NAMALWA (cell line): ENCODE data around the gene ADAMTS18.
"Not testable (repeated sequence)": the region's sequence is repeated elsewhere in the genome, so short reads cannot be mapped to it uniquely, and the experiment has no call there.

Experiments
- DNase-seq: peaks from one replicate; pipeline ENCODE4 v3.0.0-alpha.2; 2015; ENCODE audit warnings: low spot score

ADAMTS18 gene, protein sequence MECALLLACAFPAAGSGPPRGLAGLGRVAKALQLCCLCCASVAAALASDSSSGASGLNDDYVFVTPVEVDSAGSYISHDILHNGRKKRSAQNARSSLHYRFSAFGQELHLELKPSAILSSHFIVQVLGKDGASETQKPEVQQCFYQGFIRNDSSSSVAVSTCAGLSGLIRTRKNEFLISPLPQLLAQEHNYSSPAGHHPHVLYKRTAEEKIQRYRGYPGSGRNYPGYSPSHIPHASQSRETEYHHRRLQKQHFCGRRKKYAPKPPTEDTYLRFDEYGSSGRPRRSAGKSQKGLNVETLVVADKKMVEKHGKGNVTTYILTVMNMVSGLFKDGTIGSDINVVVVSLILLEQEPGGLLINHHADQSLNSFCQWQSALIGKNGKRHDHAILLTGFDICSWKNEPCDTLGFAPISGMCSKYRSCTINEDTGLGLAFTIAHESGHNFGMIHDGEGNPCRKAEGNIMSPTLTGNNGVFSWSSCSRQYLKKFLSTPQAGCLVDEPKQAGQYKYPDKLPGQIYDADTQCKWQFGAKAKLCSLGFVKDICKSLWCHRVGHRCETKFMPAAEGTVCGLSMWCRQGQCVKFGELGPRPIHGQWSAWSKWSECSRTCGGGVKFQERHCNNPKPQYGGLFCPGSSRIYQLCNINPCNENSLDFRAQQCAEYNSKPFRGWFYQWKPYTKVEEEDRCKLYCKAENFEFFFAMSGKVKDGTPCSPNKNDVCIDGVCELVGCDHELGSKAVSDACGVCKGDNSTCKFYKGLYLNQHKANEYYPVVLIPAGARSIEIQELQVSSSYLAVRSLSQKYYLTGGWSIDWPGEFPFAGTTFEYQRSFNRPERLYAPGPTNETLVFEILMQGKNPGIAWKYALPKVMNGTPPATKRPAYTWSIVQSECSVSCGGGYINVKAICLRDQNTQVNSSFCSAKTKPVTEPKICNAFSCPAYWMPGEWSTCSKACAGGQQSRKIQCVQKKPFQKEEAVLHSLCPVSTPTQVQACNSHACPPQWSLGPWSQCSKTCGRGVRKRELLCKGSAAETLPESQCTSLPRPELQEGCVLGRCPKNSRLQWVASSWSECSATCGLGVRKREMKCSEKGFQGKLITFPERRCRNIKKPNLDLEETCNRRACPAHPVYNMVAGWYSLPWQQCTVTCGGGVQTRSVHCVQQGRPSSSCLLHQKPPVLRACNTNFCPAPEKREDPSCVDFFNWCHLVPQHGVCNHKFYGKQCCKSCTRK (N-terminal part only)

DNA sequence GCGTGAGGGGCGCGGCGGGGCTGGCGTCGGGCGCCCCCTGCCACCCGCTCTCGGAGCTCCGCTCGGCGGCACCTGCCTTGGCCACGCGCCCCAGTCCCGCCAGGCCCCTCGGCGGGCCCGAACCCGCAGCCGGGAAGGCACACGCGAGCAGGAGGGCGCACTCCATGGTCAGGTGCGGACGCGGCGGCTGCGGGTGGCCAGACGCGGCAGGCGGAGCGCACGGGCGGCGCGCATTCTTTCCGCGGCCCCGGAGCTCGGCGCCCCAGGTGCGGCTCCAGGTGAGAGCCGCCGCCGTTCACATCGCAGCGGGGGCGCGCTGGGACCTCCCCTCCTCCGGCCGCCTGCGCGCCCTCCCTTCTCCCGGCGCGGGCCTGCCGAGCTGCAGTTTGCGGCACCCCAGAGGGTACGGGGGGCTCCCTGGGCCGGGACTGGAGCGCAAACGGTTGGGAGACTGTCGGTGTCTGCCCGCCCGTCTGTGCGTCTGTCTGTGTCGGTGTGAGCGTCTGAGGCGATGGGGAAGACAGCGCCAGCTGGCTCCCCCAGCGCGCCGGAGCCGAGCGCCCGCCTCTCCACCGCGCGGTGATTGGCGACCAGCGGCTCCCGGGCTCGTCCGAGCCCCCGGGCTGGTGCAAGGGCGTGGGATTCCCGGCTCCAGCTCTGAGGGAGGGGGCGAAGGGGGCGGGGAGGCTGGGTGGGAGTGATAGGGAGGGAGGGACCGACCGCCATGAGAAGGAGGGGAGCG, at the start of gene ADAMTS18:
Gene ADAMTS18 (minus strand): TSS at position 505 of the 742 bp plus-strand sequence. CDS start 339 bp downstream, at position 166.
- DNase-seq, result no peak

DNA sequence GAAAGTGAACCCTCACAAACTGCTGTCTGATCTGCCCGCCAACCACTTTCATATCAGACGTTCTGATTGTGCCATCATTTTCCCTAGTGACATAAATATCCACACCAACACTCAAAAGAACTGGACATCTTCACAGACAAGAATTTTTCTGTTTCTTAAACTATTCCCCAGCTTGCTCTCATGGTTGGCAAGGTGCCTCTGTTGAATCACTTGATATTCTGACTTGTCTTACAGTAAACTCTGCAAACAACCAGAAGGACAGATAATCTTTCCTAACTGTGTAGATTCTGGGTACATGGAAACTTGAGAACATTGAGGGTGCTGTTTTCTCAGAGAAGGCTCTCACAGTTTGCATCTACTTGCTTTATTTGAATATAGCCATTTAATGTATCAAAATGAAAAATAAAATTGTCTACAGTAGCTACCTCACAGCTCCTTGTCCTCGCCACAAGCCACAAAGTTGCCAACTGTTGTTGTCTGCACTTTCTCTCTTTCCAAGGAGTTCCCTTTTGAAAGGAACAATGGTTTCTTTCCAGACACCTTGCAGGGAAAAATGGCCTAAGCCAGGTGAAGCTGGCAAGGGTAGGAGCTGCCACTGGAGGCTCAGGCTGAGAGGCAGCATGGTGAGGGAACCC, 46.0 kb upstream of the ADAMTS18 start:
- no peak for DNase-seq

DNA sequence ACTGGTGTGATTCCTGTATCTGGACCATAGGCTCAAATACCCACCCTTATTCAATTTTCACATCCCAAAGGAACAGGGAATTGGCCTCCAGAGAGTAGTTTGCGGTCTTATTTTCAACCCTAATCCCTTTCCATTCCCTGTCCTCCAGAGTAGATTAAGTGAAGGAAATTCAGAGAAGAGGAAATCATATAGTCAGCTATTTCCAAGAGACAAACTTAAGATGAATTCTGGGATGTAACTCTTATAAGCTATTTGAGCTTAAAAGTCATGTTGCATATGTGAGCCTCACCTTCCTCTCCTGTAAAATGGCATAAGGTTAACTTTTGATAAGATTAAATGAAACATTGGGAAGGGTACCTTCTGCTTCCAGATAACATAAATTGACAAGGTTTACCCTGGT, 37.4 kb upstream of the ADAMTS18 start:
- no peak for DNase-seq

DNA sequence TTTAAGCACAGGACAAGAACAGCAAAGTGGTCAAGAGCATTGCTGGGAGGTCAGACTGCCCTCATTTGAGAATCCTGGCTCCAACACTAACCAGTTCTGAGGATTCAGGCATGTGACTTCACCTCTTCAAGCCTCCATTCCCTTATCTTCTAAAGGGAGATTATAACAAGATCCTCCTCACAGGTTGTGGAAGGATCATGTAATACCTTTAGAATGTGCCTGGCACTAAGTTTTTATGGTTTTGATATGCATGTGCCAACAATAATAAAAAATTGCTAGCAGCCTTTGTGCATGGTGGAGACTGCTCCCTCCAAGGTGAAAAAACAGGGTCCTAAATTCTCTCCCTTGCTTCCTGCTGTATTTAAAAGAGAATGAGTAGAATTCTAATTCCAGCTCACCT, 36.0 kb upstream of the ADAMTS18 start:
- no peak for DNase-seq

DNA sequence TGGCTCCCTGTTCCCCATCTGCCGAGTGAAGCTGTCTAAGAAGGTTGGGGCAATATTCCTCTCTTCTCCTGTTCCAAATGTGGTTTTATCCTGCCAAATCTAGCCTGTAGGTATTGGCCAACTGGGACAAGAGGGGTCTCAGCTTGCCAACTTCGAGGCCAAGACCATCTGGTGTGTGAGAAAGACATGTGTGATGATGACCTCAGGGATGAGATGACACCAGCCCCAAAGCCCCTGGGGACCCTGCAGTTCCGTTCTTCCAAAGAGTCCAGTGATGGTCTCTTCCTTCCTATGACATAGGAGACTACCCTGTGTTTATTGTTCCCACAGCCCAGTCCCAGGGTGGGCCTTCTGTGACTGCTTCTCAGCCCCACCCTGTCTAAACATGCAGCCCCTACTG, 34.8 kb upstream of the ADAMTS18 start:
- no peak for DNase-seq

DNA sequence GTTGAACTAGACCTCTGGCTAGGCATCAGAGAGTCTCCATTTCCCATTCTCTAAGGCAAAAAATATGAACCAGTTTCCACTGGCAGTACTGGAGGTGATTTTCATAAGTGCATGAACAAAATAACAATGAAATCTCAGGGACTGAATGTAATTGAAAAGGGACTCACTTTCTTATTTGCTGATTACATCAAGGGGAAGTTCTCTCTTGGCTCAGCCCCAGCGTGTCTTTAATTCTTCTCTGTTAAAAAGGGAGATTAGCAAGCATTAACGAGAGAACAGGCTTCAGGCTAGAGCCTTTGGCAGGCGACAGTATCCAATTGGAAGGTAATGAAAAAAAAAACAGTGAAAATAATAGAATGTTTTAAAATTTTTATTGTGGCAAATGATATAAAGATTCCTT, 34.0 kb upstream of the ADAMTS18 start:
- no peak for DNase-seq

DNA sequence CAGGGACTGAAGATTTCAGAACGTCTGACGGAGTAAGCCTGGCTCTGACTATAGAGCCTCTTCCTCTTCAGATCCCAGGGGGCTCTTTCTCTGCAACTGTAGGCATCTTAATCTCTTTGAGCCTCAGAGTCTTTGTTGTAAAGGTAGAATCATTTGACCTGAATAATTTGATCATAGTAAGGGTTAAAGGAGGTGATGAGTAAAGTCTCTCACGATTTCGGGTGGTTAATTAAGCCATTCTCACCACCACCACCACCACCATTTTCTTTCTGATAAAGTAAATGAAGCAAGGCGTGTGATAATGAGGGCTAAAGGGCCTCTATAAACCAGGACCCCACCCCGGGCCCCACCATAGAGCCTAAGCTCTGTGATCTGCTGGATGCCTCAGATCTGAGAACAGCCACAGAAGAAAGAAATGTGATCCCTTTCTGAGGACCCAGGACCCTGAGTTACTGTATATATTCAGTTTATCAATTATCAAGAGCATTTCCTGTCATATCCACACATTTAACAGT, 33.0 kb upstream of the ADAMTS18 start:
- no peak for DNase-seq

DNA sequence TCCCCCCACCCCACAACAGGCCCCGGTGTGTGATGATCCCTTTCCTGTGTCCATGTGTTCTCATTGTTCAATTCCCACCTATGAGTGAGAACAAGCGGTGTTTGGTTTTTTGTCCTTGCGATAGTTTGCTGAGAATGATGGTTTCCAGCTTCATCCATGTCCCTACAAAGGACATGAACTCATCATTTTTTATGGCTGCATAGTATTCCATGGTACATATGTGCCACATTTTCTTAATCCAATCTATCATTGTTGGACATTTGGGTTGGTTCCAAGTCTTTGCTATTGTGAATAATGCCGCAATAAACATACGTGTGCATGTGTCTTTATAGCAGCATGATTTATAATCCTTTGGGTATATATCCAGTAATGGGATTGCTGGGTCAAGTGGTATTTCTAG, 28.8 kb upstream of the ADAMTS18 start:
- DNase-seq, result not testable (repeated sequence)

DNA sequence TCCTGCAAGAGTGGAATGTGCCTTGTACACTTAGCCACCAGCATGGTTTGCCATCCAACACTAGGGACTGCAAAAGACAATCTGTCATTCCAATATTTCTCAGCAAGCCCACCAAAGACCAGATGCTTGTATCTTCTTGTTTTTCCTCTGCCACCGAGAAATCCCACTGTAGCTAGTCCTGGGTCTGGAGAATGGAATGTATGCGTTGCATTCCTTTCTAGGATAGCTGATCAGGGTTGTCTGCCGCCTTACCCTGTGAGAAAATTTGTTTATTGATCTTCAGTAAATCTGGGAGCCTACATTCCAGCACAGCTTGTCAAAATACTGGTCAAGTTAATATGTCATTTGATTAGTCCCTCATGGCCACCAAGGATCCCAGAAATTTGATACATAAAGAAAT, 28.1 kb upstream of the ADAMTS18 start:
- DNase-seq, result no peak

DNA sequence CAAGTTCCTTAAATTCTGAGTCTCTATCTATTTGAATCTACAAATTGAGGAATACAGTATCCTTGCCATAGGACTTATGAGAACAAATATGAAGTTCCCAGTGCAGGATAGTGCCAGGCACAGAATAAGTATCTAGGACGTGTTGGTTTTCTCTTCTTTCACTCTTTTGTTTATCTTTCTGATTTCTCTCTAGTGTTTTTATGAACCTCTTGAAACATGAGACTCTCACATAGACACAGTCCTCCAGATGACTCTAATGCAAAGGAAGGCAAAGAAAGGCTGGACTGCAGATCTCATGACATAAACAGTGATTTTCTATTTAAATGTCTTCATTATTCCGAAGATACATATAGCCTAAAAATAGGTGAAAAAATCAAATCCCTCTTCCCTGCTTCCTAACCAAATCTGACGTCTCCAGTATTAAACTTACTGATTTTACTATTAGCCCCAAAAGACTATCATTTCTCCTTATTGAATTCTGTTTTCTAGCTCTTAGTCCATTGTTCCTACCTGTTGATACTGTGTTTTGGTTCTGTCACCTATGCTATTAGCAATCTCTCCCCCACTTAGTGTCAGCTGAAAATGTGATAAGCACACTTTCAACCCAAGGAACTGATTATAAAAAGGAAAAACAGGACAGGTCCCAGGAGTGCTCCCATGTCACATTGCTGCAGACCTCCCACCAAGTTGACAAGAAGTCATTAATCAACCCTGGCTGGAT, 24.9 kb upstream of the ADAMTS18 start:
- no peak for DNase-seq

DNA sequence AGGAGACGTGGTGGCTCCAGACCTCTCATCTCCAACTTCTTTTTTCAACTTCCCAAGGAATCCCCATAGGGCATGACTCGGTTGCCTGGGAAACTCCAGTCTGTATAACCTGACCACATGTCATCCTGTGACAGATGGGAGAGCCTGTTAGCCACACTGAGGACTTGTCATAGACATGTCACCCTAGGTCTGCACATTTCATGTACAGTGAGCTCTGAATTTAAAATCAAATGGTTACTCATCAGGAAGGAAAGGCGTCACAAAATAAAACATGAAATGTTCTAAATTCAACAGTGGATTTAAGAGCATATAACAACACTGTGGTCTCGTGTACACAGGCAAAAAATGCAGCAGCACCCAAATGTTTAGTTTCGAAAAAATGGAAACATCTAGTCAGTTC, 22.2 kb upstream of the ADAMTS18 start:
- DNase-seq, result no peak

DNA sequence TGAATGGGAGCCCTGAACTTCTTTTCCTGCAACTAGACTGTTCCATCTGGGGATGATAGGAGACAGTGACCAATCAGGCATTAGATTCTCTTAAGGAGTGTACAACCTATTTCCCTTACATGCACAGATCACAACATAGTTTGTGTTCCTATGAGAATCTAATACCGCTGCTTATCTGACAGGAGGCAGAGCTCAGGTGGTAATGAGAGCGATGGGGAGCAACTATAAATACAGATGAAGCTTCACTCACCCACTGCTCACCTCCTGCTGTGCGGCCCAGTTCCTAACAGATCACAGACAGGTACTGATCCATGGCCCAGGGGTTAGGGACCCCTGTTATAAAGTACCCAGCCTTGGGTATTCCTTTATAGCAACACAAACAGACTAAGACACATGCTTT, 17.4 kb upstream of the ADAMTS18 start:
- DNase-seq, result no peak

DNA sequence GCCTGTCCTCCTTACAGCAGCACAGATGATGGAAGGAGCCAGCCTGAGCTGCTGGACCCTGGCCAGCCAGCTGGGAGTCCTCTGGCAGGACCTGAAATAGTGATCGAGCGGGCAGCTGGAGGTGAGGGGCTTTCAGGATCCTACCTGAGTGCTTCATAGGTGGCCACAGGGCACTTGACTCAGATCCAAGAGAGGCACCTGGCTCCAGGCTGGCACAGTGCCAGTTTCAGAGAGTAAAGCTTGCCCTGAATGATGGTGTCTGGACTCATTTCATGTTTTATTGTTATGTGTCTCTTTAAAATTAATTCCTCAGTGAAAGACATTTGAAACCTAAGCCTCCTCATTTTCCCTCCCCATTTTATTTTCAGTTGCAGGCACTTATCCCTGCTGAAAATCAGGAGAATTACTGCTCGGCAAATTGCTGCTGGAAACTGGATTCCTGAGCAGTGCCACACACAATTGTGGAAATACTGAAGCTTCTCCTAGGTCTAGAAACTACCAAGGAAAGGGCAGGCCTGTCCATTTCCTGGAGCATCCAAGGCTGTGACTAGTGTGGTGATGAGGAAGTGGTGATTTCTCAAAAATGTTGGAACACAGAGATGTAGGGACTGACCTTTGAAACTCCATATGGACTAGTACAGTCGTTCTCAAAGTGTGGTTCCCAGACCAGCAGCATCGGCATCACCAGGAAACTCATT, 16.1 kb upstream of the ADAMTS18 start:
- DNase-seq, result no peak

DNA sequence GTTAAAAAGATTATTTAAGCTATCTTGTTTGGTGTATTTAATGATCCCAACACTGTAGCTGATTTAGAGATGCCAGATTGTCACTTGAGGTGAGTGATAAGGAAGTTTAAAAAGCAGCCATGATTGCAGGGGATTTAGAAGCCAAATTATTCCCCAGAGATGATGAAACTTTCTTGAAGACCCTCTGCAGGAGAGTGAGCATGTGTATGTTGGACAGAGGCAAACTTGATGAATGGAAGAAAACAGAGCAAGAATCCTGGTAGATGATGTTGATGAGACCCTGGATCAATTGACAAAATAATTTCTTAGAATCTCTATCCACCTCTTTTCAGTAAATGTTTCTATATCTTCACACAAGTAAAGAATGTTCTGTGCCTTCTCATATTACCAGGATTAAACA, 14.4 kb upstream of the ADAMTS18 start:
- no peak for DNase-seq

DNA sequence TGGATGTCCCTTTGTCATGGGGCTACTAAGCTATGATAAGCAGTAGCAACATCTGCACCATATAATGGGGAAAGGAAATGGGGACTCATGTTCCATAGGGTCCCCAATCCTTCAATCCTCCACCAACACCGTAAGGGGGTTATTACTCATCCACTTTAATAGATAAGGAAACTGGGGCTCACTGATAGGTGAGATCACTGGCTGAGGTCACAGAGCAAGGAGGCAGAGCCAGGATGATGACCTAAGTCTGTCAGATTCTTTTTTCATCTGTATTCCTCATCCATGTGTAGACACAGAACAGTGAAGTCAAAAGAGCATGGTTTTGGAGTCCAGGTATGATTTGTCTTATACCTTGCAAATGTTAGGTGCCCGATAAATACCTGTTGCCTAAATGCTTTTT, 10.5 kb upstream of the ADAMTS18 start:
- DNase-seq, result no peak

DNA sequence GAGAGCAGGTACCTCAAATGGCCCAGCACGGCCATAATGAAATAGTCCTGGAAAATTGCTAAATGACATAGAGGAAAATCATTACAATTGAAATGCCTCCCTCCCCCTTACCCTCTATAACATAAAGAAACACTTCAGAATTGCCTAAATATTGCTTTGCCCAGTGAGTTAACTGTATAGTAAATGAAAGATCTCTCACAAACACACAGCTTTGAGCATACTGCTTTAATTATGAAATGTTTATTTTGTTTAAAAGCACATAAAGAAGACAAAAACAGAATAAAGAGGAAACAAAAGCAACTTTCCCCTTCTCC, 9.3 kb upstream of the ADAMTS18 start:
- no peak for DNase-seq

DNA sequence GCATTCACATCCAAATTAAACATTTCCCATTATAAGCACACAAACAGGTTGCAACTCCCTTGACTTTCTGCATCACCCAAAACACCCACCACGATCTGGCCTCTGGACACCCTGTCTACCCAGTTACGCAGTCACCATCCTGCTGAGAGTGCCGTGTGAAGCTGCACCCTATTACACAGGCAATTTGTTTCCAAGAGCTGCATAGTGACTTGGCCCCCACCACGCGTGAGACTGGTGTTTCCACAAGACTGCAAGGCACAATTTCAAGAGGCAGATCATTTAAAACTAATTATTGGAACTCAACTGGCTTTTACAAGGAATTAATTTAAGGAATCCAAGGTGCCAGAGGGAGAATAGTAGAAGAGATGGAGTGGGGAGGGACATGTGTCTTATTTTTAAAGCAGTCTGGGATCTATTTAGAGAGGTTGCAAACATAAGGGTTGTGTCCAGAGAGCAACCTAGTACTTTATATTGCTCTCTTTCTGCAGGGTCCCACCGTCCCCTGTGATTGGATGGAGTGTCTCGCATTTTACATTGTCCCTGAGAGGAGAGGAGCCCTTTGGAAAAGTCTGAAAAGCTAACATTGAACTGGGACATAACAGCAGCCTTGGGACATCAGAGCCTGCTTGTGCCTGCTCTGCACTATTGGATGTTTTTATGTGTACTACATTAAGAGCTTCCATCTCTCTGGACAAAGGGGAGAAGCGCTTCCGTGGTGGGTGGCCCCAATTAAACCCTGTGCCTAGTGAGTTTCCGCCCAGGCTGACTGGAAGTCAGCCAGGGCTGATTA, 8.7 kb upstream of the ADAMTS18 start:
- DNase-seq, result no peak

DNA sequence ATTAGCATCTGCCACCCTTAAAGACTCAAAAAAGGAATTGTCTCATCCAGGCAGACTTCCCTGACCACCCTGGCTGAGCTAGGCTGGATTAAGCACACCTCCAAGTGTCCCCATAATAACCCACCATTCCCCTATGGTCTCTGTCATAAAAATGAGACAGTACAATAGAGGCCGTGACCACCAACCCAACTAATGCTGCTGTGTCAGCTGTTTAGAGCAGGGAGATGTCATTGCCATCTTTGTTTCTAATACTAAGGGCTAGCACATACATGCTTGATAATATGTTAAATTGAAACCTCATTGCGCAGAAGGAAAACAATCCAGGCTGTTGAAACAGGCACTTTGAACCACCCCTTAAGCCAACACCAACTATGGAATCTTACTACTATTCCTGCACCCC, 7.2 kb upstream of the ADAMTS18 start:
- DNase-seq, result no peak

DNA sequence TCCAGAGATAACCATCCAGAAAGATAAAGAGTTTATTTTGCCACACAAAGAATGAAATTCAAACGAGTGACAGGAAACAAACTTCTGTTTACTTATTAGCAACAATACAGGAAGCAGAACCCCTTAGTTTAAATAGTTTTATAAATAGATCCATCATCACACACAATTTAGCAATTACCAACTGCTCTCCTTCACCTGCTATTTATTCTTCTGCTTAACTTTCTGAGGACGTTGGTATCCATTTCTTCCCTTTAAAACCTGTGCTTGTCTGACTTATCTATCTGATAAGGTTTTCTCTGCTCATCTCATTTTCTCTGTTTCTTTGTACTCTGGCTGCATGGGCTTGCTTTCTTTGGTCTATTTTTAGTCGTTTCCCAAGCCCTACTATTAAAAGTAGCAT, 4.3 kb upstream of the ADAMTS18 start:
- no peak for DNase-seq
